ENCODE measurements around the gene CWF19L1.

Gene CWF19L1

GRCh38 chr10:100245484-100246220 lies 21.8 kb downstream of the CWF19L1 start:
- DNase-seq: no peak

GRCh38 chr10:100239851-100240250 lies 27.6 kb downstream of the CWF19L1 start:
- no peak for DNase-seq

- no peak for DNase-seq
Measured at GRCh38 chr10:100238429-100238828, 29.0 kb downstream of the CWF19L1 start.

- no peak for DNase-seq
Measured at GRCh38 chr10:100232101-100232500, 35.3 kb downstream of the CWF19L1 start.

GRCh38 chr10:100229819-100230422 lies 37.5 kb downstream of the CWF19L1 start:
- DNase-seq: no peak

- no peak for DNase-seq
Measured at GRCh38 chr10:100223879-100224278, 43.6 kb downstream of the CWF19L1 start.

DNA sequence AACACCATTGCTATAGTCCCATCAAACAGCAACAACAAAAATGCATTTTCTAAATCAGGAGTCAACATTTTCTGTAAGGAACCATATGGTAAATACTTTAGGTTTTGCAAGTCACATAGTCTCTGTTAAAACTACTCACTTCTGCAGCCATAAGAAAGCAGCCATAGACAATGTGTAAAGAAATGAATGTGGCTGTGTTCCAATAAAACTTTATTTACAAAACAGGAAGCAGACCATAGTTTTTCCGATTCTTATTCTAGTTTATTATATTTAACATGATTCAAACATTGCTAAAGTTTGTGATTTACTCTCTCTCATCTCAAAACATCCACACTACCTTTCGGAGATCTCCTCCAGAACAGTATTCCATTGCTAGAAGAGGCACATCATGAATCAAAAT lies 44.9 kb downstream of the CWF19L1 start:
- DNase-seq: no peak

DNA sequence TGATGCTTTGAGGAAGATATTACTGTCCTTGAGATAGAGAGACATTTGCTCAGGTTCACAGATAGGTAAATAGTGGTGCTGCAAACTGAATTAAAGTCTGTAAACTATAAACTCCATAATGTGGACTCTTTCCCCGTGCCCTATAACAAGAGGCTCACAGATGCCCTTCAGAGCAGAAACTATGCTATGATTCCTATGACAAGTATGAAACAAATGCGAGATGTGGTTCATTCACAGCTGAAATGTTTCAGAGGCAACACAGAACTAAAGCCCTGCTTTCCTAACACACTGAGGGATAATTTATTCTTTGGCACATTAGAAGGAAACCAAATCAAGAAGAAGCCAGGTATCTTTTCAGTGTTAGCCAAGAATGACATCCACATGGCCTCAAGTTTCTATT lies 51.4 kb downstream of the CWF19L1 start:
- DNase-seq: no peak

GRCh38 chr10:100209303-100209702 lies 58.1 kb downstream of the CWF19L1 start:
- no peak for DNase-seq

GRCh38 chr10:100208276-100208675 lies 59.2 kb downstream of the CWF19L1 start:
- no peak for DNase-seq

- no peak for DNase-seq
Measured at GRCh38 chr10:100204370-100204769, 63.1 kb downstream of the CWF19L1 start.

DNA sequence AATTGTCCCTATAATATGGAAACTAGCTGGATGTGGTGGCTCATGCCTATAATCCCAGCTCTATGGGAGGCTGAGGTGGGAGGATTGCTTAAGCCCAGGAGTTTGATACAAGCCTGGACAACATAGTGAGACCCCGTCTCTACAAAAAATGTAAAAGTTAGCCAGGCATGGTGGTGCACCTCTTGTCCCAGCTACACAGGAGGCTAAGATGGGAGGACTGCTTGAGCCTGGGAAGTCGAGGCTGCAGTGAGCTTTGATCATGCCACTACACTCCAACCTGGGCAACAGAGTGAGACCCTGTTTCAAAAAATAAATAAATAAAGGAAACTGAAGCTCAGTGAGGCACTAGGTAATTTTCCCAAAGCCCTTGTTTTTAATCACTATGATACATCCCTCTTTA lies 65.9 kb downstream of the CWF19L1 start:
- DNase-seq: no peak

DNA sequence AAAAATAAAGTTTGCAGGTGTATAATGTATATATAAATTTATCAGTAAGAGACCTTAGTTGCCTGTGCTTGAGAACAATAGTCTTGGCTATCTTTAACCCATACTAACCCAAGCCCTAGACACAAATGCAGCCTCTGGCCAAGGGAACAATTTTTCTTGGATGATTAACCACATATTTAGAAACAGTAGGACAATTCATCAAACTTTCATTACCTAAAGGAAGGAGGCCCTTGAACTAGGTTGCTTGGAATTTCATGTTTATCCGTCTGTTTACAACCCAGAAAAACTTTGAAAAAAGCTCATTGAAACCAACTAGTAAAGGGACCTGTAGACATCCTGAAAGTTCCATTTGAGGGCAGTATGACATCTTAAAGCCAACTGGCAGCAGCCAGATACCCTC lies 72.7 kb downstream of the CWF19L1 start:
- no peak for DNase-seq

- DNase-seq: no peak
Measured at GRCh38 chr10:100192350-100192749, 75.1 kb downstream of the CWF19L1 start.

GRCh38 chr10:100186253-100187212 lies 80.9 kb downstream of the CWF19L1 start:
- DNase-seq: no peak

DNA sequence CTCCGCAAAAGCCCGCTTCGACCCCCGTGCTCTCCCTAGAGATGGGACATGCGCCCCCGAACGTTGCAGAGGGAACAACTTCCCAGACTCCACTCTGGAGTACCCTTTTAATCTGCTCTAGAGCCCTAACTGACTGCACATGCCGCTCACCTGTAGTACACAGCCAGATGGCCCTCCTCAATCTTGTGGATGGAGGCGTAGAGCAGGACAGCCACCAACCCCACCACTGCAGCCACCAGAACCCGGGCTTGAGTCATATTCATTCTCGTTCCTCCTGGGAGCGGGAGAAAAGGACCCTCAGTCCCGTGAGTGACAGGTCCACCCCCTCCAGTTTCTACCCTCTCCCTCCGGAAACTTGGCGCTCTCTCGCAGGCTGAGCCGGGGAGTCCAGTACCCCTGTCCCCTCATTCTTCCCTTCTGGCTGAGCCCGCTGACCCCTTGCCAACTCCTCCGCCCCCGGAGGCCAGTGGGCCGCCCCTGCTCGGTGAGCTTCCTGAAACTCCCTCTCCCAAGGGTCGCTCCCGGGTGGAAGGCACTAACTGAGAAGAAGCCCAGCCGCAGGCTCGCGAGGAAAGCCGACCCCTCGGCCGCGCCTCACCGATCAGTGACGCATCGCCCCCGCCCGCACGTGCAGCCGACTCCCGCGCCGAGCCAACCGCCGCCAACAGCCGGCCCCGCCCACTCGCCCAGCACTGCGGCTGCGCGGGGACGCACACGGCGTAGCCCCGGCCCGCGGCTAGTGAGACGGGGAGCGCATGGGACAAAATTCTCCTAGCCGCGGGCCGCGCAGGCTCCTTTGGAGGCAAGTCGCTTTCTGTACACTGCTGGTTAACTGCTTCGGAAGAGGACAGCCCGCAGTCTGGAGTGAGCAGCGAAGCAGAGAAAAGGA lies 81.8 kb downstream of the CWF19L1 start, which contains the start of gene ERLIN1:
TSS of gene ERLIN1 (minus strand) at position 666 of the 889 bp plus-strand sequence. CDS start at position 263, 403 bp downstream.
- DNase-seq: peak; percentile 88

DNA sequence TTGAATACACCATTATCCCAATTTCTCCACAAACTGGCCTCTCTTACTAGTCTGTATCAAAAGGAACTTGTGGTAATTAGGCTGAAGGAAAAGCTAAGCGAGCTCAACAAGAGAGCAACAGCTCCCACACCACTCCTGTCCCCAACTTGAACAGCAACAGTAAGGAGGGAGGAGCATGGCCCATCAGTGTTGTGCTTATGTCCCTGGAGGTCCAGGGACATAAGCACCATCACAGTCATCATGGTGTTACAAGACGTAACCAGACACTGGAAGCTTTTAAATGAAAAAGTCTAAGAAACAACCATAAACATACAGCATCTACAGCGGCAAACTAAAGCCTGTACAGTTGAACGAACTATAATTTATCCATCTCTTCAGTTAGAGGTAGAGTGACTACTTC lies 82.6 kb downstream of the CWF19L1 start:
- DNase-seq: no peak

GRCh38 chr10:100184426-100184825 lies 83.0 kb downstream of the CWF19L1 start:
- DNase-seq: no peak

- no peak for DNase-seq
Measured at GRCh38 chr10:100183481-100183880, 84.0 kb downstream of the CWF19L1 start.

DNA sequence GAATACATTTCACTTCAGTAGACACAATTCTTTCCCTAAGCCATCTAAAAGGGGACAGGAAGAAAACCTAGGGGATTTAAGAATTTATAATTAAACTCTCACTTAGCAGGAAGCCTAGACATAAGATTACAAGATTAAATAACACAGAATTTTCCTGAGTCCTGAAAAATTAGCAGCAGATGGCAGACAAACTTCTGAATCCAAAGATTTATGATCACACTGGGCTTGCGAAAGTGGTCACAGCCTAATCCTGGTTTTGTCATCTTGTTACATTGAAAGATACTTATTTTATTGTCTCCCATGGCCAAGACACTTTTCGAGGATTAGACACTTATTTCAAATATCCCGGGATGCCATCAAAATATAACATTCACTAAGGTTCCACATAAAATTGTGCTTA lies 84.5 kb downstream of the CWF19L1 start:
- no peak for DNase-seq
